ENCODE data around the gene EXTL2.

GRCh38 chr1:100869996-100870395 lies 24.6 kb downstream of the EXTL2 start:
- TF ChIP-seq CTCF (IDR thresholded peaks at IDR 0.05; ENCODE audit: poor library complexity, severe bottlenecking) (no peak), MXI1 (conservative IDR thresholded peaks at IDR 0.05; ENCODE audit: poor library complexity, severe bottlenecking) (no peak), TAF1 (IDR thresholded peaks at IDR 0.05; ENCODE audit: low read depth) (no peak)
